Thyroid gland (tissue), 4 donors: ENCODE data around the gene INPP5A. TPM values are rescaled to one million over a fixed set of nuclear protein-coding genes. Genes with fewer than 3 reads are reported as not detected.
A peak's percentile ranks its signal among the peaks of the same experiment; 100 is the strongest.

ENCODE experiments used
- DNase-seq, 2 donors: peaks; one replicate each; pipeline ENCODE4 v3.0.0-alpha.2; 2019
- H3K27ac ChIP-seq, 3 donors: fragments of 200-600 bp; sonication (generic); 1 replicate in 2 of 3; 2 replicates in 1 of 3; pipeline ENCODE4 v1.5.1; 2016 to 2019; ENCODE audit warnings: mild to moderate bottlenecking in 1 of 3, moderate library complexity in 1 of 3
- H3K27me3 ChIP-seq: fragments of 200-600 bp; sonication (generic); one replicate; pipeline ENCODE4 v1.5.1; 2019
- H3K36me3 ChIP-seq, 2 donors: fragments of 200-600 bp; sonication (generic); one replicate each; pipeline ENCODE4 v1.5.1; 2016 to 2019
- H3K4me1 ChIP-seq, 2 donors: fragments of 200-600 bp; sonication (generic); one replicate each; pipeline ENCODE4 v1.5.1; 2017 to 2019
- H3K4me3 ChIP-seq, 3 donors: fragments of 200-600 bp; sonication (generic); replicated peaks in 1 of 3; 1 replicate in 2 of 3; 2 replicates in 1 of 3; pipeline ENCODE4 v1.5.1; 2016; ENCODE audit warnings: mild to moderate bottlenecking in 1 of 3
- H3K9me3 ChIP-seq: fragments of 200-600 bp; sonication (generic); one replicate; pipeline ENCODE4 v1.5.1; 2017
- POLR2A ChIP-seq, 2 donors: fragments of 450-650 bp; IDR thresholded peaks; one replicate each; pipeline ENCODE4 v1.6.1; 2017; ENCODE audit warnings: antibody characterized with exemption in 2 of 2, mild to moderate bottlenecking in 2 of 2, moderate library complexity in 1 of 2
- WGBS, 2 donors: methylation state at CpG; one replicate each; pipeline ENCODE4 v1.1.5; 2017; 5-methylcytosine and 5-hydroxymethylcytosine counted together
- intact Hi-C: fragments of 100-400 bp; cut with DNase I; formaldehyde crosslinking; loops from one replicate; pipeline ENCODE4 v1.15.1; 2023
- total RNA-seq, 4 donors: library from RNA; depleted of rRNA; stranded (reverse); fragments of >200 nt; gene quantifications; one replicate each; pipeline ENCODE4 v1.2.3, GENCODE V29; 2016
- TF ChIP-seq, protein P1 (sequence below), 6 experiments: fragments of 200-600 bp in 3 of 6; fragments of 450-650 bp in 3 of 6; sonication (generic) in 3 of 6; IDR thresholded peaks; one replicate each; pipeline ENCODE4 v1.5.1; 2016 to 2019; ENCODE audit warnings: antibody characterized with exemption in 6 of 6, mild to moderate bottlenecking in 2 of 6, inconsistent platforms in 1 of 6, moderate library complexity in 1 of 6

Gene INPP5A
- total RNA-seq, 4 donors from 2014 or later, result 30.4 to 75.8 (median 41.1) TPM

DNA sequence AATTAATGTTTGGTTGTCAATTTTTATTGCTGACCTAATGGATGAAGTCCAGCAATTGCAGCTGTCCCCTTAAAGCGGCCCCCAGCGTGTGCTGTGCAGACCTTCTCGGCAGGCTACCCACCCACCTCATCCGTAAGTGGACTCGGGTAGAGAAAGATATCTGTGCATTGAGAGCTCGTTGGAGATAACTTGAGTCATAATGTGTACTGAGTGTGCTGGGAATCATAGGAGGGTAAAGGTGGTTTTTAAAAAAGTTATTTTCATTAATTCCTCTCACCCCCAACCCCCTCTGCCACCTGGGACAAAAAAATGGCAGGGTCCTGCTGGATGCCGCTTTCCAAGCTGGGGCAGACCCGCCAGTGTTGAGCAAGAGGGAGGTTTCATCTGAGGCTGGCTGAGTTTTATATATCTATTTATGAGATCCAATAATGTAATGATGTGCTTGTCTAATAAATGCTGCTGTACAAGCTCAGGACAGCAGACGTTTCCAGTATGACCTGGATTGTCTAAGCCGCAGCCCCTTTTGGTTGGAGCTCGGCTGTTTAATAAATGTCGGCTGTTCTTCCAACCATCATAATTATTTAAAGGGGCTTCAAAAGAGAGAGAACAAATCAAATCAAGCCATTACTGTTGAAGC is 129.2 kb downstream of the INPP5A start:
- Histone ChIP-seq H3K27me3 (no peaks in the 10 kb centered on the region), H3K9me3 (no peaks in the 10 kb centered on the region), H3K4me1 (peaks cover 47 to 68% of the 10 kb centered on the region in 2 donors), H3K36me3 (no peaks in the 10 kb centered on the region), H3K4me3 (no peak overlapping the region), H3K27ac (peak overlapping the region; percentile 82 to 86 (median 82))
- intact Hi-C loops, result no loop called here
- DNase-seq, result no peak
- WGBS, 2 donors, result 90 to 94% methylated on average over 12 of the region's 12 CpGs
- TF ChIP-seq POLR2A (IDR thresholded peaks at IDR 0.05), result no peak
- TF ChIP-seq, protein P1, sequence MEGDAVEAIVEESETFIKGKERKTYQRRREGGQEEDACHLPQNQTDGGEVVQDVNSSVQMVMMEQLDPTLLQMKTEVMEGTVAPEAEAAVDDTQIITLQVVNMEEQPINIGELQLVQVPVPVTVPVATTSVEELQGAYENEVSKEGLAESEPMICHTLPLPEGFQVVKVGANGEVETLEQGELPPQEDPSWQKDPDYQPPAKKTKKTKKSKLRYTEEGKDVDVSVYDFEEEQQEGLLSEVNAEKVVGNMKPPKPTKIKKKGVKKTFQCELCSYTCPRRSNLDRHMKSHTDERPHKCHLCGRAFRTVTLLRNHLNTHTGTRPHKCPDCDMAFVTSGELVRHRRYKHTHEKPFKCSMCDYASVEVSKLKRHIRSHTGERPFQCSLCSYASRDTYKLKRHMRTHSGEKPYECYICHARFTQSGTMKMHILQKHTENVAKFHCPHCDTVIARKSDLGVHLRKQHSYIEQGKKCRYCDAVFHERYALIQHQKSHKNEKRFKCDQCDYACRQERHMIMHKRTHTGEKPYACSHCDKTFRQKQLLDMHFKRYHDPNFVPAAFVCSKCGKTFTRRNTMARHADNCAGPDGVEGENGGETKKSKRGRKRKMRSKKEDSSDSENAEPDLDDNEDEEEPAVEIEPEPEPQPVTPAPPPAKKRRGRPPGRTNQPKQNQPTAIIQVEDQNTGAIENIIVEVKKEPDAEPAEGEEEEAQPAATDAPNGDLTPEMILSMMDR (IDR thresholded peaks at IDR 0.05), result no peak

DNA sequence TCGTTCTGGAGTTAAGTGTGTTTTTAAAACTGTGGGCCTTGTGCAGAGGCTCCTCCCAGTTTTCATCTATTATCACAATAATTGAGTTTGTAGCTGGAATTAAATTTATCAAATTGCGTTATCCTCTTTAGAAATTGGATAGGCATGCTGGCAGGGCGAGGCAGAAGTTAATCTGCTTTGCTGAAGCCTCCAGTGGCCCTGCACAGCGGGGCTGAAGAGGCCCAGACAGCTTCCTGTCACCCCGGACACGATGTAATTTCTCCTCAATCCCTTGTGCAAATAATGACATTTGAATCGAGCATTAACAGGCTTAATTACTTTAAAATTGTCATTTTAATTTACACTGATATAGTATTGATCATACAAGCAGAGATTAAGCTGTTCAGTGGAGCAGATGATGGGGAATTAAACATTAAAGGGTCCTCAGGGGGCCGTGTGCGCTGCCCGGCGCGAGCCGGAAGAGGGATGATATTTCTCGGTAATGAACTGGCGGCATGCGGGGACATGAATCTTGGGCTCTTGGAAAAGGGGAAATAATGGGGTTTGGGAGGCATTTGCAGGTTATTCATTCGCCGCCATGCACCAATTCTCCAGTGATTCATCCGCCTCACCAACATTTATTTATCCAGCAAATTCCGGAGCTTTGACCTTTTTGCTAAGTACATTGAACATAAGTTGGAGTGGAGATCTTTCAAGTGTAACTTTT is 129.9 kb downstream of the INPP5A start:
- Histone ChIP-seq H3K27ac (peak overlapping the region; percentile 82 to 86 (median 82)), H3K36me3 (no peaks in the 10 kb centered on the region), H3K9me3 (no peaks in the 10 kb centered on the region), H3K4me1 (peaks cover 40 to 61% of the 10 kb centered on the region in 2 donors), H3K4me3 (no peak overlapping the region), H3K27me3 (no peaks in the 10 kb centered on the region)
- TF ChIP-seq POLR2A (IDR thresholded peaks at IDR 0.05), result no peak
- TF ChIP-seq, protein P1 (IDR thresholded peaks at IDR 0.05), result no peak
- WGBS, 2 donors, result 42 to 47% methylated on average over 20 of the region's 20 CpGs
- intact Hi-C loops, result no loop called here
- no peak for DNase-seq

DNA sequence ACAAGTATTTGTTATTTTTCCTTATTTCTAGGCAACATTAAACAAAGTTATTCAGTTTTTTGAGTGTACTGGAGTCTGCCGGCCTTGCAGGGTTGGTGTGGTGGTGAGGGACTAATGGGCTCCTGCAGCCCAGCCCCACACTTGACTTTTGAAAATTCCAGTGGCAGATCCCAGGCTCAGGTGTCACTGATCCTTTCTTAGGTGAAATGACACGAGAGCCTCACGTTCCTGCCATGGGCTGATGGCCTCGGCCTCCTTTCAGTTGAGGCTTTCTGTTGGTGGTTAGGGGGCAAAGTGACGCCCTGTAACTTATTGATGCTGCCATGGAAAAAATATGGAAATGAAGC is 130.4 kb downstream of the INPP5A start:
- no peaks in the 10 kb centered on the region for H3K27me3 ChIP-seq
- H3K27ac ChIP-seq, result peak overlapping the region; percentile 45 to 86 (median 82)
- no peaks in the 10 kb centered on the region for H3K36me3 ChIP-seq
- H3K4me1 ChIP-seq, result peaks cover 38 to 58% of the 10 kb centered on the region in 2 donors
- H3K9me3 ChIP-seq, result no peaks in the 10 kb centered on the region
- DNase-seq, result peak; percentile 70 to 78
- intact Hi-C loops, result no loop called here
- H3K4me3 ChIP-seq, result no peak overlapping the region
- TF ChIP-seq, protein P1 (IDR thresholded peaks at IDR 0.05), result no peak
- peak in 1 of 2 donors; percentile 8 for TF ChIP-seq POLR2A (IDR thresholded peaks at IDR 0.05)
- WGBS, 2 donors, result 55 to 62% methylated on average over 5 of the region's 5 CpGs

DNA sequence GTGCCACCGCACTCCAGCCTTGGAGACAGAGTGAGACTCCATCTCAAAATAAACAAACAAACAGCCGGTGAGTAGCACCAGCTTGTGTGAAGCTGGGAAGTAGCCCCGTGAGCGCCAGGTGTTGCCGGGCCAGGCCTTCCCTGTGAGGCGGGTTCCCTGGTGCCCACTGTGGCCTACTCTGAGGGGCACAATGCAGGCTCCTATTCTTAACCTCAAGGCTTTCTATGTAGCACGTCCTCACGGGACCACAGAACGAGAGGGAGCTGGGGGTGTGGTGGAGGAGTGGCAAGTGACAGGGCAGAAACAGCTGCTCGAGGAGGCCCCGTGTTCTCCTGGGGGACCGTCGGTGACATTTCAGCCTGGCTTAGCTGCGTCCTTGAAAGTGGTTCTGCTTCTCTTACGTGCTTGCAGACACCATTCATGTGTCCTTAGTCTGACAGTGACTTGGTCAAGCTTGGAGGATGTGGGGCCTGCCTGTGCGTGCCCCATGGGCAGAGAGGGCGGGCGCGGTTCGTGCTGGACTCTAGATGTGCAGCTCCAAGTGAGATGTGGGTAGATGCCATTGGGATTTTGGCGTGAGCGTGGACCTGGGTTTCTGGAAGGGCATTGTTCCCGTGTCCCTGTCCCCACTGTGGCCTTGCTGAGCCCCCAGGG is 131.7 kb downstream of the INPP5A start:
- H3K27me3 ChIP-seq, result no peaks in the 10 kb centered on the region
- TF ChIP-seq, protein P1 (IDR thresholded peaks at IDR 0.05), result no peak
- TF ChIP-seq POLR2A (IDR thresholded peaks at IDR 0.05), result no peak
- peaks cover 28 to 45% of the 10 kb centered on the region in 2 donors for H3K4me1 ChIP-seq
- no peaks in the 10 kb centered on the region for H3K36me3 ChIP-seq
- no peaks in the 10 kb centered on the region for H3K9me3 ChIP-seq
- DNase-seq, result no peak
- peak overlapping the region in 2 of 3 donors; percentile 82 to 86 for H3K27ac ChIP-seq
- H3K4me3 ChIP-seq, result no peak overlapping the region
- intact Hi-C loops, result no loop called here
- 94 to 95% methylated on average over 22 to 23 of the region's 23 CpGs for WGBS, 2 donors
